HEK293 (cell line): Measurements from ENCODE around the gene RRP1B.
A peak's percentile ranks its signal among the peaks of the same experiment; 100 is the strongest.

ENCODE experiments used
- FEZF1 ChIP-seq: fragments of 450-650 bp; formaldehyde crosslinking; IDR thresholded peaks from 2 replicates; pipeline ENCODE4 v1.5.1; 2016; ENCODE audit warnings: missing biosample characterization, missing genetic modification characterization
- KLF1 ChIP-seq: fragments of 450-650 bp; formaldehyde crosslinking; IDR thresholded peaks from 2 replicates; pipeline ENCODE4 v1.5.1; 2016; ENCODE audit warnings: missing biosample characterization, missing genetic modification characterization
- KLF8 ChIP-seq: fragments of 450-650 bp; formaldehyde crosslinking; IDR thresholded peaks from 2 replicates; pipeline ENCODE4 v1.5.1; 2016; ENCODE audit warnings: missing biosample characterization, missing genetic modification characterization
- OSR2 ChIP-seq: fragments of 450-650 bp; formaldehyde crosslinking; IDR thresholded peaks from 2 replicates; pipeline ENCODE4 v1.5.1; 2016; ENCODE audit warnings: missing biosample characterization, missing genetic modification characterization
- PATZ1 ChIP-seq: fragments of 450-650 bp; formaldehyde crosslinking; IDR thresholded peaks from 2 replicates; pipeline ENCODE4 v1.5.1; 2016; ENCODE audit warnings: missing biosample characterization, missing genetic modification characterization
- SCRT2 ChIP-seq: fragments of 450-650 bp; formaldehyde crosslinking; IDR thresholded peaks from 2 replicates; pipeline ENCODE4 v1.5.1; 2016; ENCODE audit warnings: missing biosample characterization, missing genetic modification characterization
- SETDB1 ChIP-seq: IDR thresholded peaks from one replicate; pipeline ENCODE4 v1.6.1; 2017; ENCODE audit warnings: mild to moderate bottlenecking, low read length, moderate library complexity, mixed read lengths; ENCODE audit not compliant: insufficient read length
- SP2 ChIP-seq: fragments of 450-650 bp; formaldehyde crosslinking; IDR thresholded peaks from 2 replicates; pipeline ENCODE4 v1.5.1; 2016; ENCODE audit warnings: missing biosample characterization, missing genetic modification characterization
- ZBTB11 ChIP-seq: fragments of 450-650 bp; formaldehyde crosslinking; conservative IDR thresholded peaks from 2 replicates; pipeline ENCODE4 v1.5.1; 2016; ENCODE audit warnings: low read depth, missing biosample characterization, missing genetic modification characterization
- ZBTB8A ChIP-seq: fragments of 450-650 bp; formaldehyde crosslinking; IDR thresholded peaks from 2 replicates; pipeline ENCODE4 v1.5.1; 2016; ENCODE audit warnings: missing biosample characterization, missing genetic modification characterization
- ZFP41 ChIP-seq: fragments of 450-650 bp; formaldehyde crosslinking; IDR thresholded peaks from 2 replicates; pipeline ENCODE4 v1.5.1; 2016; ENCODE audit warnings: missing biosample characterization, missing genetic modification characterization, borderline replicate concordance
- ZNF202 ChIP-seq: fragments of 450-650 bp; formaldehyde crosslinking; IDR thresholded peaks from 2 replicates; pipeline ENCODE4 v1.5.1; 2016; ENCODE audit warnings: missing biosample characterization, missing genetic modification characterization, borderline replicate concordance
- ZNF324 ChIP-seq: fragments of 450-650 bp; formaldehyde crosslinking; IDR thresholded peaks from 2 replicates; pipeline ENCODE4 v1.5.1; 2016; ENCODE audit warnings: missing biosample characterization, missing genetic modification characterization
- ZNF423 ChIP-seq: fragments of 450-650 bp; formaldehyde crosslinking; IDR thresholded peaks from 2 replicates; pipeline ENCODE4 v1.5.1; 2016; ENCODE audit warnings: missing biosample characterization, missing genetic modification characterization
- ZNF513 ChIP-seq: fragments of 450-650 bp; IDR thresholded peaks from 2 replicates; pipeline ENCODE4 v1.5.1; 2018; ENCODE audit warnings: missing biosample characterization, missing genetic modification characterization
- ZNF514 ChIP-seq: fragments of 450-650 bp; formaldehyde crosslinking; IDR thresholded peaks from 2 replicates; pipeline ENCODE4 v1.5.1; 2016; ENCODE audit warnings: missing biosample characterization, missing genetic modification characterization
- ZNF610 ChIP-seq: fragments of 450-650 bp; formaldehyde crosslinking; IDR thresholded peaks from 2 replicates; pipeline ENCODE4 v1.5.1; 2016; ENCODE audit warnings: missing biosample characterization, missing genetic modification characterization, borderline replicate concordance
- ZNF624 ChIP-seq: fragments of 450-650 bp; formaldehyde crosslinking; IDR thresholded peaks from 2 replicates; pipeline ENCODE4 v1.5.1; 2017; ENCODE audit warnings: missing biosample characterization, missing genetic modification characterization
- ZNF664 ChIP-seq: fragments of 450-650 bp; formaldehyde crosslinking; IDR thresholded peaks from 2 replicates; pipeline ENCODE4 v1.5.1; 2016; ENCODE audit warnings: missing biosample characterization, missing genetic modification characterization
- TF ChIP-seq, protein P1 (sequence below): fragments of 450-650 bp; formaldehyde crosslinking; IDR thresholded peaks from 2 replicates; pipeline ENCODE4 v1.5.1; 2016; ENCODE audit warnings: missing biosample characterization, missing genetic modification characterization, low read depth
- TF ChIP-seq, protein P2 (sequence below): fragments of 450-650 bp; formaldehyde crosslinking; conservative IDR thresholded peaks from 2 replicates; pipeline ENCODE4 v1.5.1; 2016; ENCODE audit warnings: low read depth, missing biosample characterization, missing genetic modification characterization
- TF ChIP-seq, protein P3 (sequence below): fragments of 450-650 bp; formaldehyde crosslinking; IDR thresholded peaks from 2 replicates; pipeline ENCODE4 v1.5.1; 2016; ENCODE audit warnings: missing biosample characterization, missing genetic modification characterization

RRP1B gene

GRCh38 chr21:43659136-43660000, at the start of gene RRP1B, which contains the start of gene HSF2BP (continued):
- TF ChIP-seq, protein P1, sequence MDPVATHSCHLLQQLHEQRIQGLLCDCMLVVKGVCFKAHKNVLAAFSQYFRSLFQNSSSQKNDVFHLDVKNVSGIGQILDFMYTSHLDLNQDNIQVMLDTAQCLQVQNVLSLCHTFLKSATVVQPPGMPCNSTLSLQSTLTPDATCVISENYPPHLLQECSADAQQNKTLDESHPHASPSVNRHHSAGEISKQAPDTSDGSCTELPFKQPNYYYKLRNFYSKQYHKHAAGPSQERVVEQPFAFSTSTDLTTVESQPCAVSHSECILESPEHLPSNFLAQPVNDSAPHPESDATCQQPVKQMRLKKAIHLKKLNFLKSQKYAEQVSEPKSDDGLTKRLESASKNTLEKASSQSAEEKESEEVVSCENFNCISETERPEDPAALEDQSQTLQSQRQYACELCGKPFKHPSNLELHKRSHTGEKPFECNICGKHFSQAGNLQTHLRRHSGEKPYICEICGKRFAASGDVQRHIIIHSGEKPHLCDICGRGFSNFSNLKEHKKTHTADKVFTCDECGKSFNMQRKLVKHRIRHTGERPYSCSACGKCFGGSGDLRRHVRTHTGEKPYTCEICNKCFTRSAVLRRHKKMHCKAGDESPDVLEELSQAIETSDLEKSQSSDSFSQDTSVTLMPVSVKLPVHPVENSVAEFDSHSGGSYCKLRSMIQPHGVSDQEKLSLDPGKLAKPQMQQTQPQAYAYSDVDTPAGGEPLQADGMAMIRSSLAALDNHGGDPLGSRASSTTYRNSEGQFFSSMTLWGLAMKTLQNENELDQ (tag by site-specific recombination): no peak
- TF ChIP-seq KLF1 (tag by site-specific recombination): peak; percentile 35; the same call in 1 of the 2 replicates
- peak; percentile 96 for TF ChIP-seq ZNF610
- TF ChIP-seq ZNF202 (tag by site-specific recombination): no peak
- no peak for TF ChIP-seq FEZF1
- peak; percentile 91 for TF ChIP-seq ZNF324 (tag by site-specific recombination)
- TF ChIP-seq PATZ1 (tag by site-specific recombination): peak; percentile 63
- no peak; the same call in 1 of the 2 replicates for TF ChIP-seq SP2 (tag by site-specific recombination)
- TF ChIP-seq ZNF664 (tag by site-specific recombination): no peak
- TF ChIP-seq ZNF513 (tag by site-specific recombination): peak; percentile 11; the same call in 1 of the 2 replicates
- TF ChIP-seq SCRT2 (tag by site-specific recombination): peak; percentile 79
- peak; percentile 80 for TF ChIP-seq ZBTB8A (tag by site-specific recombination)
- TF ChIP-seq KLF8 (tag by site-specific recombination): peak; percentile 64
- TF ChIP-seq, protein P2, sequence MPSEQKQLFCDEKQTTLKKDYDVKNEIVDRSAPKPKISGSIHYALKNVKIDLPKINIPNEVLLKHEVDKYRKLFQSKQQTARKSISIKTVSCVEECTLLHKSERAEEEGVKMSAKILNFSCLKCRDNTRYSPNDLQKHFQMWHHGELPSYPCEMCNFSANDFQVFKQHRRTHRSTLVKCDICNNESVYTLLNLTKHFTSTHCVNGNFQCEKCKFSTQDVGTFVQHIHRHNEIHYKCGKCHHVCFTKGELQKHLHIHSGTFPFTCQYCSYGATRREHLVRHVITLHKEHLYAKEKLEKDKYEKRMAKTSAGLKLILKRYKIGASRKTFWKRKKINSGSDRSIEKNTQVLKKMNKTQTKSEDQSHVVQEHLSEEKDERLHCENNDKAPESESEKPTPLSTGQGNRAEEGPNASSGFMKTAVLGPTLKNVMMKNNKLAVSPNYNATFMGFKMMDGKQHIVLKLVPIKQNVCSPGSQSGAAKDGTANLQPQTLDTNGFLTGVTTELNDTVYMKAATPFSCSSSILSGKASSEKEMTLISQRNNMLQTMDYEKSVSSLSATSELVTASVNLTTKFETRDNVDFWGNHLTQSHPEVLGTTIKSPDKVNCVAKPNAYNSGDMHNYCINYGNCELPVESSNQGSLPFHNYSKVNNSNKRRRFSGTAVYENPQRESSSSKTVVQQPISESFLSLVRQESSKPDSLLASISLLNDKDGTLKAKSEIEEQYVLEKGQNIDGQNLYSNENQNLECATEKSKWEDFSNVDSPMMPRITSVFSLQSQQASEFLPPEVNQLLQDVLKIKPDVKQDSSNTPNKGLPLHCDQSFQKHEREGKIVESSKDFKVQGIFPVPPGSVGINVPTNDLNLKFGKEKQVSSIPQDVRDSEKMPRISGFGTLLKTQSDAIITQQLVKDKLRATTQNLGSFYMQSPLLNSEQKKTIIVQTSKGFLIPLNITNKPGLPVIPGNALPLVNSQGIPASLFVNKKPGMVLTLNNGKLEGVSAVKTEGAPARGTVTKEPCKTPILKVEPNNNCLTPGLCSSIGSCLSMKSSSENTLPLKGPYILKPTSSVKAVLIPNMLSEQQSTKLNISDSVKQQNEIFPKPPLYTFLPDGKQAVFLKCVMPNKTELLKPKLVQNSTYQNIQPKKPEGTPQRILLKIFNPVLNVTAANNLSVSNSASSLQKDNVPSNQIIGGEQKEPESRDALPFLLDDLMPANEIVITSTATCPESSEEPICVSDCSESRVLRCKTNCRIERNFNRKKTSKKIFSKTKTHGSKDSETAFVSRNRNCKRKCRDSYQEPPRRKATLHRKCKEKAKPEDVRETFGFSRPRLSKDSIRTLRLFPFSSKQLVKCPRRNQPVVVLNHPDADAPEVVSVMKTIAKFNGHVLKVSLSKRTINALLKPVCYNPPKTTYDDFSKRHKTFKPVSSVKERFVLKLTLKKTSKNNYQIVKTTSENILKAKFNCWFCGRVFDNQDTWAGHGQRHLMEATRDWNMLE (tag by site-specific recombination): no peak; the same call in 1 of the 2 replicates
- TF ChIP-seq ZNF624: no peak
- no peak for TF ChIP-seq ZFP41 (tag by site-specific recombination)
- TF ChIP-seq ZBTB11 (tag by site-specific recombination): no peak
- no peak for TF ChIP-seq ZNF514
- TF ChIP-seq ZNF423 (tag by site-specific recombination): 0 out of 2 replicates have a peak, but pooled peaks have one; percentile 58
- TF ChIP-seq OSR2 (tag by site-specific recombination): no peak
- peak; percentile 38 for TF ChIP-seq SETDB1
- TF ChIP-seq, protein P3, sequence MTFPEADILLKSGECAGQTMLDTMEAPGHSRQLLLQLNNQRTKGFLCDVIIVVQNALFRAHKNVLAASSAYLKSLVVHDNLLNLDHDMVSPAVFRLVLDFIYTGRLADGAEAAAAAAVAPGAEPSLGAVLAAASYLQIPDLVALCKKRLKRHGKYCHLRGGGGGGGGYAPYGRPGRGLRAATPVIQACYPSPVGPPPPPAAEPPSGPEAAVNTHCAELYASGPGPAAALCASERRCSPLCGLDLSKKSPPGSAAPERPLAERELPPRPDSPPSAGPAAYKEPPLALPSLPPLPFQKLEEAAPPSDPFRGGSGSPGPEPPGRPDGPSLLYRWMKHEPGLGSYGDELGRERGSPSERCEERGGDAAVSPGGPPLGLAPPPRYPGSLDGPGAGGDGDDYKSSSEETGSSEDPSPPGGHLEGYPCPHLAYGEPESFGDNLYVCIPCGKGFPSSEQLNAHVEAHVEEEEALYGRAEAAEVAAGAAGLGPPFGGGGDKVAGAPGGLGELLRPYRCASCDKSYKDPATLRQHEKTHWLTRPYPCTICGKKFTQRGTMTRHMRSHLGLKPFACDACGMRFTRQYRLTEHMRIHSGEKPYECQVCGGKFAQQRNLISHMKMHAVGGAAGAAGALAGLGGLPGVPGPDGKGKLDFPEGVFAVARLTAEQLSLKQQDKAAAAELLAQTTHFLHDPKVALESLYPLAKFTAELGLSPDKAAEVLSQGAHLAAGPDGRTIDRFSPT (tag by site-specific recombination): no peak
